CD4-positive, alpha-beta T cell treated with Interleukin-17A for 1 hour (primary cell): Measurements from ENCODE around the gene VAV2.

Experiments used
- DNase-seq: peaks from one replicate; pipeline ENCODE4 v3.0.0-alpha.2; 2020

The VAV2 gene

DNA sequence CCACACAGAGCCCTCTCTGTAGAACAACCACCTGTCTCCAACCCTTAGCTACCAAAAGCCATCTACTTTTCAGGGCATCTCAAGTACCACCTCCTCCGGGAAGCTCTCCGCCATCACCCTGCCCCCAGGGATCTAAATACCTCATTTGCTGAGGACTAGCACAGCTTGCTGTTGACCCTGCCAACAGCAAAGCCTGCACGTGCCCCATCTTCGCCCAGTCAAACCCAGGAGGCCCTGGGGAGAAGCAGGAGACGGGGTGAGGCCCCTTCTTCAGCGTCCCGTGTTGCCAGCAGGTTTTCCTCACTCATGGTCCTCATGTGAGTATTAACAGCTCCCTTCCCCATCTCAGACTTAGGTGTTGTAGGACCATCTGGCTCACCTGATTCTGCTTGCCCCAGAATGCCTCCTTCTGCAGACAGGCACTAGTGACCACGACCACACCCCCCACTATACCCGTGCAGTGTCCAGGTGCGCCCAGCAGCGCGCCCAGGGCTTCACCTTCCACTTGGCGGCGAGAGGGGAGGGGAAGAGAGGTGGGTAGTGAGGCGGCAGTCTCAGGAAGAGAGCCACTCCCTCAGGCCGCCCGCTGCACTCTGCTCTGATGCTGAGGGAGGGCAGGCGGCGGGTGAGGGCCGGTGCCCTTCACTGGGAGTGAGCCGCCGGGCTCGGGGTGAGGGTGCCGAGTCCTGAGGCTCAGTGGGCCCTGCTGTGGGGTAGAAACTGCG is 11.1 kb downstream of the VAV2 start:
- DNase-seq, result no peak

DNA sequence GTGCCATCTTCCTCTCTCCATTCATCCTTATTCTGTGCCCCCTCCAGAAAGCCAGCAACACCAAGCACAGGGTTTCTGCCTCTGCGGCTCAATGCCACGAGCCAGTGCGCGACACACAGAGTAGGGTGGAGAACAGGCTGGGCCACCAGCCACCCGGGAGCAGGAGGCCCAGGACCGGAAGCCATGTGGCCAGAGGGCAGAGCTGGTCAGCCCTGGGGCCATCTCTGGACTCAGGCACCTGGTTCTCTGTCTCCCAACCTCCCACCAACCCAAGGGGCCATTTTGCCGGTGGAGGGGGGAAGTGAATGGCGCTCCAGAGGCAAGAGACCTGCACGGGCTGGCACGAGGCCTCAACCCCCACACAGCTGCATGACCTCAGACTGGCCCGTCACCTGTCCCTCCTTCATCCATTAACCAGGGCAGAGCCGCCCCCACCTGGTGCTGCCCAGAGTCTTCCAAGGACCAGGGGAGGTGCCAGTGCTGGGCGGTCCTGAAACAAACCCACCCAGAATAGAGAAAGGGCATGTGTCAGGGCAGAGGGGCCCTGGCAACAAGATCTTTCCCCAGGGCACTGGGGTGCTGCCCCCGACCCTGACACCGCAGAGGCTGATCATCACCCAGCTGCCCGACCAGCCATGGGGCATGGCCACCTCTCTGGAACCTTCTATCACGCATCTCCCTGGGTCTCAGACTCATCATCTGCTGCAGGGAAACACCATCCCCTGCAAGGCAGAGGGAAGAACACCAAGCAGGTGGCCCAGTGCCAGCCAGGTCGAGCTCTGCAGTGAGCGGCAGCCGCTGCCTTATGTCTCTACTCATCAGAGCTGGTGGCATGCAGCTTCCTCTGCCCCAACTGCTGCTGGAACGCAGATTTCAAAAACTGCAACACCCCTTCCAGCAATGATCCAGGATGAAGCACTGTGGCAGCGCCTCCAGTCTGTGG is 11.9 kb downstream of the VAV2 start:
- no peak for DNase-seq

DNA sequence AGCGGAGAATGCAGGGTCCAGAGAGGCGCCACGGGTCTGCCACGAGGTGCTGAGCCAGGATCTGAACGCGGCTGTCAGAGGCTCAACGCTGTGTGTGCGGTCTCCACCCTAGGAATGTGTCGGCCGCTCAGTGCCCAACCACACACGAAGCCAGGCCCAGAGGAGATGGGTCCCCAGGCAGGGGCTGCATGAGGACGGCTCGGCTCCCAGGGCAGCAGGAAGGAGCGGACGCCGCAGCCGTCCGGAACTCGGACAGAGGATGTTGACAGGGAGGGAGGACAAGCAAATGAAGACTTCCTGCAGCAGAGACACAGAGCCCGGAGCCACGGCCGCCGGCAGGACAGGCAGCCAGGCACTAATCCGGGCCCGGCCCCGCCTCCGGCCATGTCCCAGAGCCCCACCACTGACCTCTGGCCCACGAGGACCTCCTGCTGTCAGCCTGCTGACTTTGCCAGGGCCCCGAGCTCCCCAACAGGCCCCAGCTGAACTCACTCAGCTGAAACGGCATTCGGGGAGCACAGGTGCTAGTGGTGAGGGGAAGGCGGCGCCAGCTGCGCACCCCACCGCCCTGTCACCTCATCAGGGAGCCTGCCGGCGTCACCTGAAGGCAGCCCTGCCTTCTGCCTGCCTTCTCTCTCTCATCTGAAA is 12.7 kb downstream of the VAV2 start:
- DNase-seq, result no peak

DNA sequence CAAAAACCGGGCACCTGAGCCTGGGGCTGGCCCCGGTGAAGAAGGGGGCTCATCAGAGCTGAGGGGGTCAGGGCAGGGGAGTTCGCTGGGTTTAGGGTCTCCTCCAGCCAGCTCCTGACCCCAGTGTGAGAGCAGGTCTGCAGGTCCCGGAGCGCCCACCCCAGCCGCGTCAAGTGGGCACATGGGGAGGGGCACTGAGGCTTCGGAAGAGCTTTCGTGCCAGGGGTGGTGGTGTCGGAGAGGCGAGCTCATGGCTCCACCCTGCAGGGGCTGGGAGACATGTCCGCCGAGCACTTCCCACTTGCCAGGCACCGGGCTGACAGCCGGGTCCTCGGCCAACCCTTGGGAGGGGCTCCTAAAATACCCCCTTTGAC is 13.2 kb downstream of the VAV2 start:
- no peak for DNase-seq

DNA sequence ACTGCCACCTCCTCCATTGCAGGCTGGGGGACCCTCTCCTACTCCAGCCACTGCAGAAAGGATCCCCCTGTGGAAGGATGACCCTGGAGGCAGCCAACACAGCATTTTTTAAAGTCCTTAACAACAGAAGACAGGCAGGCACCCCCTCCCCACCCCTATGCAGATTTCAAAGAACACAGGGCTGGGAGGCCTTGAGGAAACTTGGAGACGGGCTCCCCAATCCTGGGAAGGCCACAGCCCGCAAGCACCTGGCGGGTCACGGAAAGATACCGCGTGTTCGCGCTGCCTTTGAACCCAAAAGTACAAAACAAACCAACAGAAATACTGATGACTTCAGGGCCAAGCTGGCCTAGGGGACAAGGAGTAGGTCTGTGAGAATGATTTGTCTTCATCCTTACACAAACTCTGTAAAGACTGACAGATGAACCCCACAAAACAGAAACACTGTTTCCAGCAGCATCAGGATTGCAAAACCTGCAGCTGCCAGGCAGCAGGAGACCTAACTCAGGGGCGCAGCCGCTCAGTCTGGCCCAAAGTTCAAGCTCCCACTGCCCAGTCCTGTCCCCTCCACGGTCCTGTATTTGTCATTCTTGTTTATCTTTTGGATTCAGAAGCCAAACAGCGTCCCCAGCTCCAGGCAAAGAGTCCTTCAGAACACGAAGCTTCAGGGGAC is 13.8 kb downstream of the VAV2 start:
- no peak for DNase-seq

DNA sequence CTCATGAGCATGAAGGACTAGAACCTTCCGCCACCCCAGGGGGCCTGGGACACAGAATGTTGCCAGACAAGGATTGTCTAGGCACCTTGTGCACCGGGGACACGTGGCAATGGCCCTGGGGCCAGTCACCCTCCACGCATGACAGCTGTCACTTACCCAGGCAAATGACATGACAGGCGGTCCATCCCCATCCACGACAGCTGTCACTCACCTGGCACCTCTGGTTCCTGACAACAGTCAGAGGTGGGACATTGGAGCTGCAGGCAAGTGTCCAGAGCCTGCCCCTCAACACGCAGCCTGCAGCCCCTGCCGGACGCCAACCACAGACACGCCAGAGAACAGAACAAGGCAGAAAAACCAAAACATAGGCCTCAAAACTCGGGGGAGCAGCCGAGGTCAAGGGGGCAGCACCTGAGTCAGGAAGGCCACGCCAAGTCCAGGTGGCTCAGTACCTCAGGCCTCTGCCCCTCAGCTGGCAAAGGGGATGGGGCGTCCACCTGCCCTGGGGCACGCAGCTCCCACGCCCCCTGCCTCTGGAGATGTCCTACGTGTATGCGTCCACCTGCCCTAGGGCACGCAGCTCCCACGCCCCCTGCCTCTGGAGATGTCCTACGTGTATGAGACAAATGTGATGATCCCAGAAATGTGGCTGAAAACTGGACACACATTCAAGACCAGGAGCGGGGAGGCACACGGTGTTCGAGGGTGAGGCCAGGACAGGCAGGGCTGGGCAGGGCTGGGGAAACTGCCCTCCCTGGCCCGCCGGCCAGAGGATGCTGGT is 14.5 kb downstream of the VAV2 start:
- no peak for DNase-seq

DNA sequence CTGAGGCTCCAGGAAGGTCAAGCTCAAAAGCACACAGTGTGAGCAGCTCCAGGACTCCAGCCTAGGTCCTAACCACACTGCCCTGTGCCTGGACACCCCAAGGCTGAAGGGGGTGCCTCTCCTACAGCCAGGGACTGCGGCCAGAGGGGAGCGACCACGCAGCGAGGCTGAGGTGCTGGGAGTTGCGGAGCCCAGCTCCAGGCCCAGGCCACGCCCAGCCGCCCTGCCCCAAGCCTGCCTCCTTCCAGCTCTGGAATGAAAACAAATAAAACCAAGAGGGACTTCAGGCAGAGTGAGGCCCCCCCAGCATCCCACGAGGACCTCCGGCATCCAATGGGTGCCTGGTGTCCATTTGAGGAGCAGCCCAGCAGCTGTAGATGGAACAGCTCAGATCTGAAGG is 15.2 kb downstream of the VAV2 start:
- DNase-seq, result no peak

DNA sequence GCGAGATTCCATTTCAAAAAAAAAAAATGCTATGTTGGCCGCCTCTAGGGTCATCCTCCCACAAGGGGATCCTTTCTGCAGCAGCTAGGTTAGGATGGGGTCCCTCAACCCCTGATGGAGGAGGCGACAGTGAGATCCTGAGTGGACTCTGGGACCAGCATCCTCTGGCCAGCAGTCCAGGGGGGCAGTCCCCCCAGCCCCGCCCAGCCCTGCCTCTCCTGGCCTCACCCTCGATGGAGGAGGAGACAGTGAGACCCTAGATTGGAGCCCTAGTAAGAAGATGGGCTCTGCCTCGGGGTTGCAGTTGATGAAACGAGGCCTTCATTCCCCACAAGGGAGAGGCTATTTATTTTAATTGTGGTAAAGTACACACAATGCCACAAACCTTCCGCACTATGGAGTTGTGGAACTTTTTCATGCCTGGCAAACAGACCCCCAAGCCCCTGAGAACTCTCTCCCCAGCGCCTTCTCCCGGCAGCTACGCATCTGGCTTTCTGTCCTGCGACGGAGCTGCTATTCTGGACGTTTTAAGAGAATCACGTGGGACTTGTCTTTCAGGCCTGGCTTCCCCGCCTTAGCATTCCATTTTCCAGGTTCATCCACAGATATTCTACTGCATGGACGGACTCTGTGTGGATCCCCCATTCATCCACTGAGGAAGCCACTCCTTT is 15.8 kb downstream of the VAV2 start:
- DNase-seq, result no peak

DNA sequence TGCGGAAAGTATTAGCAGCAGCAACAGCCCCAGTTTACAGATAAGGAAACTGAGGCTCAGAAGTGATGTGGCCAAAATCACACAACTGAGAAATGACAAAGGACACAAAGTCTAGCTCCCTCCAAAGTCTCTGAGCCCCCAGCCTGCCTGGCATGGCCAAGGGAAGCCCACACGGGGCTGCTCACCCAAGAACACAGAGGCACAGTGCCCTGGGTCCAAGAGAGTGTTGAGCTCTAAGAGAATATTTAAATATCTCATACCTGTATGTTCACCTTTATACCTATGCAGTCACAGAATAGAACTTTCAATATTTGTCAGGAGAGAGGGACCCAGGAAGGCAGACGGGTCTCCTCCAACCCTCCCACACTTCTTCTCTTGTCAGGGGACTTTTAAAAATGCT is 16.6 kb downstream of the VAV2 start:
- DNase-seq, result no peak

DNA sequence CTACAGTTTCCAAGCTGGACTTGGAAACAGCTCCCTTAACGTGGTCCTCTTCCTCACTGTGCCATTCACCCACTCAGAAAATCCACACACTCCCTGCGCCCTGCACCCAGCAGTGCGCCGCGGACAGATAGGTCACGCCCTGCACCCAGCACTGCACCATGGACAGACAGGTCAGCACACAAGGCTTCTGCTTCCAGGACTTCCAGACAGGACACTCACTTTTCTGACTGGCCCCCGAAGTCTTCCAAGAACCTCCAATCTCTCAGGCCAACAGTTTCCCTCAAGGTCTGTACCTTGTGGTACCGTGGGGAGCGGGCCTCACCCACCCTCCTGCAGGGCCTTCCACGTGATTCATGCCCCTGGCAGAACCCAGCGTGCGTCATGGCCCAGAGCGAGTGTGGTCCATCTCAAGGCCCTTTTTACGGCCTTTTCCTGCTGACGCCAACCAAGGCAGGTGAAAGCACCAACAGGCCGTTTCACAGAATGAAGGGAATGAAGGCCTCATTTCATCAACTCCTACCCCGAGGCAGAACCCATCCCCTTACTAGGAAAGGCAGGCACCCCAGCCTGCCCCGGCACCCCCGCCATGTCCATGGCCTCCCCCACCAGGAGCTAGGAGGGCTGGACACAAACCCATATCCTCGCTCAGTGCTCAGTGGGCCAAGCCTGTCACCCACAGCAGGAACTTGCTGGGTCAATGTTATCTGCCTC is 17.3 kb downstream of the VAV2 start:
- no peak for DNase-seq

DNA sequence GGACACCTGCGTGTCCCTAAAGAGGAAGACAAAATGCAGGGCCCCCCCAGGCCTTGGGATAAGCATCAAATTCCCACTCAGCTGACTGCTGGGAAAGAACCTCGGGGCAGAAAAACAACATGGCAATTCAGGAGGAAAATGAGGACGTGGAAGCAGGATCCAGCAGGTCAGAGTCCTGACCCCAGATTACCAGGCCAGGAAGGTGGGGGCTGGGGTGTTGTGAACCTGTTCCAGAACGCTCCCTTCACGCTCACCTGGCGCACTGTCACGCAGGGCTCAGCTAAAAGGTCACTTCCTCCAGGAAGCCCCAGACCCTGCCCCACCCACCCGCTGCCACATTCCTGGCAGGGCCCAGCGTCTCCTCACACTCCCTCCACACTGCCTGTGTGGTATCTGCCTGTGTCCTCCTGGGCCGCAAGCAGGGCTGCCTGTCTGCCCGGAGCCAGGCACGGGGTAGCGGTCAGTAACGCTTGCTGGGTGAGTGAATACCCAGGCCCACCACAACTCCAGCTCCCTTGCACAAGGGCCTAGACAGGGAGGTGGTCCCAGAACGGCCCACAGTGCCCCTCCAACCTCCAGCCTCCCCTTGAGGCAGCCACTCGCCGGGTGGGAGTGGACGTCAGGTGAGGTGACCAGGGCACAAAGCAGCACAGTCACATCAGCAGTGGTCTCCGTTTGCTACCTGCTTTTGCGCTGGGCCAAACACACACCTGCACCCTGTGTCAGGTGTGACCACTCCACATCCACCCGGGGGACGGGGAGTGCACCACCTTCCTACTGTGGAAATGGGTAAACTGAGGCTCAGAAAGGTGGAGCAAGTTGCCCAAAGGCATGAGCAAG is 18.1 kb downstream of the VAV2 start:
- DNase-seq, result no peak

DNA sequence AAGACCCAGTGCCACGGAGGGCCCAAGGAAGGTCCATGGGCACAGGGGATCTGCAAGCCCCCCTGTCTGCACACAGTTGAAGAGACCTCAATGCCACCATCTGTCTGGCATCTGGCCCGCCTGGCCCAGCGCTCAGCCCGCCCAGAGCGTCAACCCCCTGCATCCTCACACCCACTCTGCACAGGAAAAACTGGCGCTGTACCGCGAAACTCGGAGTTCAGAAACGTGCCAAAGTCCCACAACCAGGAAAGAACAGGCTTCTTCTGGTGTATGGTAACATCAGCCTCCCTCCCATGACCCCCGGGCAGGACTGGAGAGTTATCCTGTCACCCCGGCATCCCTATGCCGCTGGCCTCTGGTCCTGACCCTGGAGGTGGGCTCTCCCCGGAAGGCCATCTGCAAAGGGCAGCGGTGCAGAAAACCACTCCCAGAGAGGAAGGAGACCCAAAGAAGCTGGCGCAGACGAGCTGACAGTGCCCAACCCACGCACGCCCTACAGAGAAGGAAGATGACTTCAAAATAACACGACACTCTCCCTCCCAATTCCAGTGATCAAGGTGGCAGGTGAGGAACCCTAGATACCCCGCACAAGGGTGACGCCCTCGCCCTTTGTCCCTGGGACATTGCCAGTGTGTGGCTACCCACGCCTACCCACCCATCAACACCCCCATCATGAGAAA is 18.9 kb downstream of the VAV2 start:
- DNase-seq, result no peak

DNA sequence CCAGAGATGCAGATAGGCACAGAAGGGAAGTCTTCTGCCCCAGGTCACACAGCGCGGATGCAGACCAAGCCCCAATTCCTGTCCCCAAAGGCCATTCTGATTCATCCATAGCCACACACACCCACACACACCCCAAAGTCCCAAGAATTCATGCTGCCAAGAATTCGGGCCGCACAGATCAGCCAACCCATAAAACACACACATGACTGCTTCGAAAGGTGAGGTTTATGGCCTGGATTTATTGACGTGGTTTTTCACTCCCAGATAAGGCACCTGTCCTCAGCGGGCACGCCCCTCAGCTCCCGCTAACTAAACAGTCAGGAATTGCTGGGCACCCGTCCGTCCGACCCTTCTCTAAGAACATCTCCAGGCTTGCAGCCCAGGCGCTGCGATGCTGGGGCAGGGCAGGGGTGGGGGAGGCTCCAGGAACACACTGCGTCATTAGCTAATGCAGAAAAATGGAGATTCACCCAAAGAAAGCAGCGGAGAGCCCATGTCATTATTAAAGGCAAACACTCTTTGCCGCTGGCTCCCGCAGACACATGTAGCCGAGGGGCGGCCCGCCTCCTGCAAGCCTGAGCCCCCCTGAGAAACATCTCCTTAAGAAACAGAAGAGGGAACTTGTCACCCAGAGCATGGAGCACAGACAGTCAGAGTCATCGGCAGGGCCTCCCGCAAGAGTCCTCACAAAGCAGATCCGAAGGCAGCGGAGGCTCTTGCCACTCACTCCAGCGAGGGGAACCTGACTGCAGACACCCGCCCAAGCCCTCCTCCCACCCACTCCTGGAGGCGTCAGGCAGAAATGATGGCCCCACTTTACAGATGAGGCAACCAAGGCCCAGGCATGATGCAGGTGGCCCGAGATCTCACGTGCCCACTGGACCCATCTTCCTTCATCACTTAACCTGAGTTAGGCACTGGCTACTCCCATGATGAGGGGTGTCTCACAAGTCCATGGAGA is 19.9 kb downstream of the VAV2 start:
- no peak for DNase-seq

DNA sequence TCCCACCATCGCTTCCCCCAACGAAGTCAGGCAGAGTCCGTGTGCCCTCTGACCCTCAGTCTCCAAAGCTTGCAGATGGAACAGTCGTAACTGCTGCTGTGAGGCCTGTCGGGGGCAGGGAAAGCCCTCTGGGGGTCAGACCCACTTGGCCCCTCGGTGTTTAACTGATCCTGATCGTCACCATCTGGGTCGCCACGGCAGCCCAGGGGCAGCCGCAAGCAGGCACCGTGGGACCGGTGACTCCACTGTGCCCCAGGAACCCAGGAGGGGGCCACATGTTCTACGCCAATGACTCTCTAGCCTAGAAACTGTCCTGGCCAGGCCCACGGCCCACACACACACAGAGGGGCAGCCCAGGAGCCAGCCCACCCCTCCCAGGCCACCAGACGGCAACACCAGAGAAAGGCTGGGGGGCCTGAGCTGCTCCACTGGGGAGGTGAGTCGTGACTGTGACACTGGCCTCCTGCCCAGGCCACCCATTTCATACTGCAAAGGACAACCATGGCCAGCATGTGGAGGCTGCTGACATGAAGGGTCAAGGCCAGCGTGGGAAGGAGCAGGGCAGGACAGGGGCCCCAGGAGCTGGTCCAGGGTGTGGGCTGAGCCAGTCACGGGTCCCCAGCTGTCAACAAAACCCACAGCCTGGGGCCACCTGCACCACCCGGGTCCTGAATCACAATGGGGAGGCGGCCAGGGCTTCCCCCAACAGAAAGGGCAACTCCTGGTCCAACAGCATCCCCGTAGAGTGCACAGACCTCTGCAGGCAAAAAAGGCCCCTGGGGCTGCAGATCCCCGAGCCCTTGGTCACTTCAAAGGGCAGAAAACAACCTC is 20.8 kb downstream of the VAV2 start:
- DNase-seq, result no peak

DNA sequence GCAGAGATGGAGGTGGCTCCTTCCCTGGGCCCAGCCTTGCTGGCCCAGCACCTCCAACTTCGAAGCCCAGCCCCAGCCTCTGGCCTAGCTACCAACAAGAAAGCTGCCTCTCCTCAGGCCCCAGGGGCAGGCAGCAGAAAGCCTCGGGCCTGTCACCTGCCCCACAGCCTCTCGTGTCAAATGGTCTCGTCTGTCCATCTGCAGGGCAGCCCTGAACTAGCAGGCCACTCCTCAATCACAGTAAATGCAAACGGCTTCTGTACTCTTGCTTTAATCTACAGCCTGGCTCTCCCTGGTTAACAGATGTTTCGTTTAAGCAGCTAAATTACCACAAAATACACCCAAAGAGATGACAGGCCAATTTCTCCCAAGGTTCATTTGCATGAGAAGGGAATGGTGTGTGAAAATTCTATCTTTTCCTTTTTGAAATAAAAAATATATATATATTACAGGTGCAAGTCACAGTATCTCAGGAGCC is 21.5 kb downstream of the VAV2 start:
- no peak for DNase-seq

DNA sequence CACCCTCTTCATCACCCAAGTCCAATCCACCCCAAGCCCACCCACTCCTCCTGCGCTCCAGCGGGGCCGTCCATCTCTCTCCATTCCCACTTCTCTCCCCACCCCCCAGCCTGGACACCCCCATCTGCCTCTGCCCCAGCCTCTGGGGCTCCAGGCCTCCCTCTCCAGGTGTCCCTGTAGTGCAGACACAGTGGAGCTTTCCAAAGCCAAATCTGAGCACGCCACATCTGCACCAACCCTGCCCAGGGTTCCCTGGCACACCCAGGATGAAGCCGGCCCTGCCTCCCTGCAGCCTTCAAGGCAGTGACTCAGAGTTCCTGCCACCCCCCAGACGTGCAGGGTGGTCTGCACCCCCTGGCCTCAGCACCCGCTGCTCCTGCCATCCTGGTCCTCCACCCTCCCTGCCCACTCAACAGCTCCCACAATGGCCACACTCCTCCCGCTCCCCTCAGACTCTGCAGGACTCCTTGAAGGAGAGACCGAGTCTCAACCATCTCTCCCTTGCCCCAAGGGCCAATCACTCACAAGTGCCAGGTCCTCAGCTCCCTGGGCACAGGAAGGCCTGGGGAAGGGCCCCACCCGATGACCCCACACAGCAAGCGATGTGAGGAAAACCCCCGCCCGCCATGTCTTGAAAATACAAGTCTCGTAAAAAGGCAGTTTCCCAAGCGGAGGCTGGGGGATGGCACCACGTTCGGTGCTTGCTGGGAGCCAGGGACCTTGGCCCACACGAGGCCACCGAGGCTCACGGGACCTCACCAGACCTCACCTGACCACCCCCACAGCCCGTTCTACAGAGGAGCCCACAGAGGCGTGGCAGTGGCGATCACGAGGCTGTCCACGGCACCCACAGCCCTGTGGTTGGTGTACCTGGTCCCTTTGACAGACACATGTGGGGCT is 22.2 kb downstream of the VAV2 start:
- DNase-seq, result no peak
